HG03039 (cell line): ENCODE data around the gene SMARCB1.
A peak's percentile ranks its signal among the peaks of the same experiment; 100 is the strongest.

Source experiments
- ATAC-seq: cut with Tn5 transposase; IDR thresholded peaks from one replicate; pipeline ENCODE4 v1.9.1; 2021; ENCODE audit warnings: mild to moderate bottlenecking, moderate library complexity; ENCODE audit not compliant: unreplicated experiment

SMARCB1 gene

GRCh38 chr22:23786752-23787599, at the start of gene SMARCB1:
TSS of gene SMARCB1 (plus strand) at chr22:23786966. CDS start at chr22:23787170, 204 bp downstream.
- ATAC-seq: peak; percentile 65

- no peak for ATAC-seq
These were observed 49.1 kb upstream of the SMARCB1 start for GRCh38 chr22:23737696-23738095.

- ATAC-seq: no peak
These were observed 44.1 kb upstream of the SMARCB1 start for GRCh38 chr22:23742505-23743264.

- ATAC-seq: no peak
These were observed 43.5 kb upstream of the SMARCB1 start for GRCh38 chr22:23743303-23743705.

GRCh38 chr22:23744001-23744400, 42.8 kb upstream of the SMARCB1 start:
- ATAC-seq: no peak

- ATAC-seq: no peak
These were observed 42.3 kb upstream of the SMARCB1 start for GRCh38 chr22:23744485-23744884.

GRCh38 chr22:23745791-23746190, 41.0 kb upstream of the SMARCB1 start:
- no peak for ATAC-seq

GRCh38 chr22:23749841-23750301, 36.9 kb upstream of the SMARCB1 start:
- ATAC-seq: no peak

GRCh38 chr22:23750367-23750713, 36.4 kb upstream of the SMARCB1 start:
- no peak for ATAC-seq

GRCh38 chr22:23750714-23751440, 35.9 kb upstream of the SMARCB1 start, which contains the start of gene ZNF70:
TSS of gene ZNF70 (minus strand) at chr22:23751112. CDS start at chr22:23745140, 5,972 bp downstream.
- ATAC-seq: peak; percentile 66

GRCh38 chr22:23751441-23751996, 35.2 kb upstream of the SMARCB1 start:
- ATAC-seq: peak; percentile 21

GRCh38 chr22:23752090-23752691, 34.6 kb upstream of the SMARCB1 start:
- no peak for ATAC-seq

- no peak for ATAC-seq
These were observed 34.0 kb upstream of the SMARCB1 start for GRCh38 chr22:23752750-23753149.

GRCh38 chr22:23753385-23753784, 33.4 kb upstream of the SMARCB1 start:
- no peak for ATAC-seq

- no peak for ATAC-seq
These were observed 32.4 kb upstream of the SMARCB1 start, which contains the start of gene VPREB3 for GRCh38 chr22:23754220-23754919. TSS of gene VPREB3 (minus strand) at chr22:23754425. CDS start at chr22:23754363, 62 bp downstream.

- ATAC-seq: no peak
These were observed 31.7 kb upstream of the SMARCB1 start for GRCh38 chr22:23754980-23755636.

GRCh38 chr22:23755711-23756110, 31.1 kb upstream of the SMARCB1 start:
- no peak for ATAC-seq

GRCh38 chr22:23756891-23757290, 29.9 kb upstream of the SMARCB1 start:
- no peak for ATAC-seq

GRCh38 chr22:23759566-23759965, 27.2 kb upstream of the SMARCB1 start:
- ATAC-seq: no peak
